Skeletal muscle tissue (tissue), 4 donors: ENCODE data around the gene DPP10. TPM values are rescaled to one million over a fixed set of nuclear protein-coding genes. Genes with fewer than 3 reads are reported as not detected.

Experiments used
- H3K27ac ChIP-seq: one replicate; pipeline ENCODE4 v1.7.0; 2013; ENCODE audit warnings: mild to moderate bottlenecking, low read depth, low read length, inconsistent platforms
- H3K27me3 ChIP-seq, 3 donors: one replicate each; pipeline ENCODE4 v1.7.0; 2013; ENCODE audit warnings: low read length in 3 of 3; ENCODE audit not compliant: control insufficient read depth in 3 of 3, insufficient read depth in 3 of 3
- H3K36me3 ChIP-seq, 3 donors: one replicate each; pipeline ENCODE4 v1.7.0; 2013; ENCODE audit warnings: low read length in 3 of 3; ENCODE audit not compliant: control insufficient read depth in 3 of 3, insufficient read depth in 3 of 3
- H3K4me1 ChIP-seq, 3 donors: one replicate each; pipeline ENCODE4 v1.7.0; 2013; ENCODE audit warnings: low read length in 3 of 3, mild to moderate bottlenecking in 3 of 3; ENCODE audit not compliant: control insufficient read depth in 3 of 3, insufficient read depth in 3 of 3
- H3K4me3 ChIP-seq, 3 donors: one replicate each; pipeline ENCODE4 v1.7.0; 2013; ENCODE audit warnings: low read length in 3 of 3
- H3K9ac ChIP-seq, 3 donors: one replicate each; pipeline ENCODE4 v1.7.0; 2013; ENCODE audit warnings: low read length in 3 of 3, mild to moderate bottlenecking in 3 of 3, moderate library complexity in 2 of 3, low read depth in 1 of 3
- H3K9me3 ChIP-seq, 3 donors: one replicate each; pipeline ENCODE4 v1.7.0; 2013; ENCODE audit warnings: low read length in 3 of 3; ENCODE audit not compliant: control insufficient read depth in 3 of 3
- total RNA-seq: library from RNA; depleted of rRNA; stranded (reverse); fragments of >200 nt; gene quantifications from one replicate; pipeline ENCODE4 v1.2.3, GENCODE V29; 2014
- donor health status: Osteomylitis.

The DPP10 gene
- total RNA-seq, 1 donor from 2014 or later = 1.0 TPM

GRCh38 chr2:114631146-114631545 is 188.7 kb downstream of the DPP10 start:
- Histone ChIP-seq H3K9me3 (no peaks in the 10 kb centered on the region), H3K9ac (no peak overlapping the region), H3K4me3 (no peak overlapping the region), H3K27me3 (no peaks in the 10 kb centered on the region), H3K36me3 (no peaks in the 10 kb centered on the region), H3K4me1 (no peaks in the 10 kb centered on the region), H3K27ac (no peak overlapping the region)

- no peak overlapping the region for H3K4me3 ChIP-seq
- no peak overlapping the region for H3K9ac ChIP-seq
- no peak overlapping the region for H3K27ac ChIP-seq
- no peaks in the 10 kb centered on the region for H3K4me1 ChIP-seq
- no peaks in the 10 kb centered on the region for H3K36me3 ChIP-seq
- H3K27me3 ChIP-seq = no peaks in the 10 kb centered on the region
- H3K9me3 ChIP-seq = peaks cover 0 to 5% (median 0%) of the 10 kb centered on the region in 3 donors
Observed at GRCh38 chr2:114642166-114642770, 199.8 kb downstream of the DPP10 start.

GRCh38 chr2:114642988-114643553 is 200.6 kb downstream of the DPP10 start:
- Histone ChIP-seq H3K9me3 (peaks cover 0 to 5% (median 0%) of the 10 kb centered on the region in 3 donors), H3K36me3 (no peaks in the 10 kb centered on the region), H3K4me1 (no peaks in the 10 kb centered on the region), H3K9ac (no peak overlapping the region), H3K27me3 (no peaks in the 10 kb centered on the region), H3K4me3 (no peak overlapping the region), H3K27ac (no peak overlapping the region)

GRCh38 chr2:114651933-114652332 is 209.5 kb downstream of the DPP10 start:
- Histone ChIP-seq H3K27ac (no peak overlapping the region), H3K9me3 (no peaks in the 10 kb centered on the region), H3K9ac (no peak overlapping the region), H3K27me3 (peaks cover 0 to 2% (median 0%) of the 10 kb centered on the region in 3 donors), H3K4me1 (no peaks in the 10 kb centered on the region), H3K4me3 (no peak overlapping the region), H3K36me3 (no peaks in the 10 kb centered on the region)

- H3K36me3 ChIP-seq = no peaks in the 10 kb centered on the region
- peaks cover 0 to 4% (median 3%) of the 10 kb centered on the region in 3 donors for H3K9me3 ChIP-seq
- no peak overlapping the region for H3K4me3 ChIP-seq
- no peak overlapping the region for H3K9ac ChIP-seq
- H3K27me3 ChIP-seq = peaks cover 0 to 9% (median 0%) of the 10 kb centered on the region in 3 donors
- peaks cover 0 to 6% (median 2%) of the 10 kb centered on the region in 3 donors for H3K4me1 ChIP-seq
- no peak overlapping the region for H3K27ac ChIP-seq
Observed at GRCh38 chr2:114659880-114660279, 217.4 kb downstream of the DPP10 start.

- Histone ChIP-seq H3K4me3 (peak overlapping the region; percentile 63 to 72 (median 71)), H3K27me3 (peaks cover 0 to 9% (median 0%) of the 10 kb centered on the region in 3 donors), H3K9ac (peak overlapping the region; percentile 33 to 60 (median 57)), H3K27ac (no peak overlapping the region), H3K36me3 (no peaks in the 10 kb centered on the region), H3K9me3 (peaks cover 0 to 4% (median 3%) of the 10 kb centered on the region in 3 donors), H3K4me1 (peaks cover 0 to 6% (median 2%) of the 10 kb centered on the region in 3 donors)
Observed at GRCh38 chr2:114661971-114662939, 219.8 kb downstream of the DPP10 start.

- Histone ChIP-seq H3K36me3 (no peaks in the 10 kb centered on the region), H3K9me3 (no peaks in the 10 kb centered on the region), H3K4me1 (no peaks in the 10 kb centered on the region), H3K4me3 (no peak overlapping the region), H3K27me3 (no peaks in the 10 kb centered on the region), H3K27ac (no peak overlapping the region), H3K9ac (no peak overlapping the region)
Observed at GRCh38 chr2:114668415-114668814, 226.0 kb downstream of the DPP10 start.

GRCh38 chr2:114683251-114683650 is 240.8 kb downstream of the DPP10 start:
- Histone ChIP-seq H3K4me1 (no peaks in the 10 kb centered on the region), H3K27me3 (no peaks in the 10 kb centered on the region)

GRCh38 chr2:114684403-114684802 is 242.0 kb downstream of the DPP10 start:
- Histone ChIP-seq H3K36me3 (no peaks in the 10 kb centered on the region), H3K27me3 (no peaks in the 10 kb centered on the region), H3K4me3 (no peak overlapping the region), H3K27ac (no peak overlapping the region), H3K4me1 (no peaks in the 10 kb centered on the region), H3K9ac (no peak overlapping the region), H3K9me3 (no peaks in the 10 kb centered on the region)

More at GRCh38 chr2:114683251-114683650, 240.8 kb downstream of the DPP10 start:
- Histone ChIP-seq H3K4me3 (no peak overlapping the region), H3K9me3 (no peaks in the 10 kb centered on the region), H3K9ac (no peak overlapping the region), H3K36me3 (no peaks in the 10 kb centered on the region), H3K27ac (no peak overlapping the region)

- Histone ChIP-seq H3K27me3 (no peaks in the 10 kb centered on the region), H3K4me1 (no peaks in the 10 kb centered on the region), H3K4me3 (no peak overlapping the region), H3K9ac (no peak overlapping the region), H3K27ac (no peak overlapping the region), H3K36me3 (no peaks in the 10 kb centered on the region), H3K9me3 (no peaks in the 10 kb centered on the region)
Observed at GRCh38 chr2:114685102-114685501, 242.7 kb downstream of the DPP10 start.
